Measurements from ENCODE around the gene KIF5C. TPM values are rescaled to one million over a fixed set of nuclear protein-coding genes. Genes with fewer than 3 reads are reported as not detected.

The KIF5C gene
- total and polyA plus RNA-seq, 2 experiments from 2014 or later = 45.0 to 49.1 TPM

GRCh38 chr2:149002891-149003740 lies 128.1 kb downstream of the KIF5C start:
- Histone ChIP-seq H3K9me2 (ENCODE audit: insufficient read depth) (no peaks in the 10 kb centered on the region), H3K27me3 (ENCODE audit: insufficient read depth) (no peaks in the 10 kb centered on the region), H3F3A (replicated peaks; ENCODE audit: low read depth) (no peaks in the 10 kb centered on the region), H4K20me1 (replicated peaks; ENCODE audit: insufficient read depth) (no peaks in the 10 kb centered on the region), H2AFZ (no peak overlapping the region), H3K4me1 (ENCODE audit: insufficient read depth) (peaks cover 35% of the 10 kb centered on the region), H3K36me3 (ENCODE audit: insufficient read depth) (peaks cover 8% of the 10 kb centered on the region), H3K4me3 (no peak overlapping the region), H3K27ac (ENCODE audit: low read depth) (no peak overlapping the region), H3K79me2 (replicated peaks; ENCODE audit: insufficient read depth) (no peaks in the 10 kb centered on the region), H3K4me2 (no peak overlapping the region)
- H3K36me3 Mint-ChIP-seq (ENCODE audit: low read depth) = peaks cover 68% of the 10 kb centered on the region
- H3K27me3 Mint-ChIP-seq (ENCODE audit: insufficient read depth, low read depth, poor library complexity) = peaks cover 4% of the 10 kb centered on the region
- H3K9me3 Mint-ChIP-seq = peaks cover 24% of the 10 kb centered on the region
- no peak overlapping the region; the same call in 1 of the 2 replicates for H3K27ac Mint-ChIP-seq
- H3K4me1 Mint-ChIP-seq = peaks cover 55% of the 10 kb centered on the region
- ATAC-seq (no peak), DNase-seq (ENCODE audit: low spot score) (no peak)
- no peak for TF ChIP-seq ZNF331 (CRISPR knock-in tag; IDR thresholded peaks at IDR 0.05; ENCODE audit: low read depth)
- TF ChIP-seq, protein P1, sequence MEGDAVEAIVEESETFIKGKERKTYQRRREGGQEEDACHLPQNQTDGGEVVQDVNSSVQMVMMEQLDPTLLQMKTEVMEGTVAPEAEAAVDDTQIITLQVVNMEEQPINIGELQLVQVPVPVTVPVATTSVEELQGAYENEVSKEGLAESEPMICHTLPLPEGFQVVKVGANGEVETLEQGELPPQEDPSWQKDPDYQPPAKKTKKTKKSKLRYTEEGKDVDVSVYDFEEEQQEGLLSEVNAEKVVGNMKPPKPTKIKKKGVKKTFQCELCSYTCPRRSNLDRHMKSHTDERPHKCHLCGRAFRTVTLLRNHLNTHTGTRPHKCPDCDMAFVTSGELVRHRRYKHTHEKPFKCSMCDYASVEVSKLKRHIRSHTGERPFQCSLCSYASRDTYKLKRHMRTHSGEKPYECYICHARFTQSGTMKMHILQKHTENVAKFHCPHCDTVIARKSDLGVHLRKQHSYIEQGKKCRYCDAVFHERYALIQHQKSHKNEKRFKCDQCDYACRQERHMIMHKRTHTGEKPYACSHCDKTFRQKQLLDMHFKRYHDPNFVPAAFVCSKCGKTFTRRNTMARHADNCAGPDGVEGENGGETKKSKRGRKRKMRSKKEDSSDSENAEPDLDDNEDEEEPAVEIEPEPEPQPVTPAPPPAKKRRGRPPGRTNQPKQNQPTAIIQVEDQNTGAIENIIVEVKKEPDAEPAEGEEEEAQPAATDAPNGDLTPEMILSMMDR (conservative IDR thresholded peaks at IDR 0.05; ENCODE audit: low read depth in 2 of 2) = no peak
- TF ChIP-seq, protein P2, sequence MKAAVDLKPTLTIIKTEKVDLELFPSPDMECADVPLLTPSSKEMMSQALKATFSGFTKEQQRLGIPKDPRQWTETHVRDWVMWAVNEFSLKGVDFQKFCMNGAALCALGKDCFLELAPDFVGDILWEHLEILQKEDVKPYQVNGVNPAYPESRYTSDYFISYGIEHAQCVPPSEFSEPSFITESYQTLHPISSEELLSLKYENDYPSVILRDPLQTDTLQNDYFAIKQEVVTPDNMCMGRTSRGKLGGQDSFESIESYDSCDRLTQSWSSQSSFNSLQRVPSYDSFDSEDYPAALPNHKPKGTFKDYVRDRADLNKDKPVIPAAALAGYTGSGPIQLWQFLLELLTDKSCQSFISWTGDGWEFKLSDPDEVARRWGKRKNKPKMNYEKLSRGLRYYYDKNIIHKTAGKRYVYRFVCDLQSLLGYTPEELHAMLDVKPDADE (IDR thresholded peaks at IDR 0.05) = no peak
- no peak for TF ChIP-seq EZH2phosphoT487 (IDR thresholded peaks at IDR 0.05; ENCODE audit: unreplicated experiment)
- no peak for TF ChIP-seq NANOG (IDR thresholded peaks at IDR 0.05; ENCODE audit: borderline replicate concordance)
- no peak for TF ChIP-seq ZNF114 (CRISPR knock-in tag; IDR thresholded peaks at IDR 0.05)
- TF ChIP-seq JUNB (IDR thresholded peaks at IDR 0.05; ENCODE audit: unreplicated experiment) = no peak
- no peak for TF ChIP-seq CREB1 (CRISPR knock-in tag; IDR thresholded peaks at IDR 0.05; ENCODE audit: low read depth)
- TF ChIP-seq ZNF462 (CRISPR knock-in tag; IDR thresholded peaks at IDR 0.05) = no peak
- H3K4me3 Mint-ChIP-seq = no peak overlapping the region

Data from GM23338 (cell line).